Stimulated activated CD4-positive, alpha-beta T cell treated with anti-CD3 and anti-CD28 coated beads, Interleukin-4, amount 100 ng/mL, for 24 hours (primary cell): Measurements from ENCODE around the gene RRAD.
A peak's percentile ranks its signal among the peaks of the same experiment; 100 is the strongest.
"Not testable (repeated sequence)": the region's sequence is repeated elsewhere in the genome, so short reads cannot be mapped to it uniquely, and the experiment has no call there.

Experiments used
- DNase-seq: peaks from one replicate; pipeline ENCODE4 v3.0.0-alpha.2; 2020

The RRAD gene

DNA sequence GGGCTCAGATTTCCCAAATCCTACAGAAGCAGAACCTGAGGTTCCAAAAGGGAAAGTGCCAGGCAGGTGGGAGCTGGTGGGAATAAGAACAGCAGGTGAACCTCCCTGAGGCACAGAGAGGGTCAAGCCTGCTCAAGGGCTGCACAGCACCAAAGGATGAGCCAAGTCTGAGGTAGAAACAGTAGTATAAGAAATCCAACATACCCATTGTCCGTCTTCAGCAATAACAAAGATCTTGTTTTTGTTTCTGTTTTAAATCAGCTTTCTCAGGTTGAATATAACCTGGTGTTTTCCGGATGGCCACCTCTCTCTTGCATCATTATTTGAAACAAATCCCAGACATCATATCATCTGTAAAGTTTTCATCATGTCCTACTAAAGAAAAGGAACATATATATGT, 25.1 kb upstream of the RRAD start:
- no peak for DNase-seq

GRCh38 chr16:66949472-66949871, 24.1 kb upstream of the RRAD start:
- DNase-seq = no peak

GRCh38 chr16:66948837-66949225, 23.5 kb upstream of the RRAD start:
- DNase-seq = no peak

- no peak for DNase-seq
These were observed 22.9 kb upstream of the RRAD start for GRCh38 chr16:66948134-66948836.

DNA sequence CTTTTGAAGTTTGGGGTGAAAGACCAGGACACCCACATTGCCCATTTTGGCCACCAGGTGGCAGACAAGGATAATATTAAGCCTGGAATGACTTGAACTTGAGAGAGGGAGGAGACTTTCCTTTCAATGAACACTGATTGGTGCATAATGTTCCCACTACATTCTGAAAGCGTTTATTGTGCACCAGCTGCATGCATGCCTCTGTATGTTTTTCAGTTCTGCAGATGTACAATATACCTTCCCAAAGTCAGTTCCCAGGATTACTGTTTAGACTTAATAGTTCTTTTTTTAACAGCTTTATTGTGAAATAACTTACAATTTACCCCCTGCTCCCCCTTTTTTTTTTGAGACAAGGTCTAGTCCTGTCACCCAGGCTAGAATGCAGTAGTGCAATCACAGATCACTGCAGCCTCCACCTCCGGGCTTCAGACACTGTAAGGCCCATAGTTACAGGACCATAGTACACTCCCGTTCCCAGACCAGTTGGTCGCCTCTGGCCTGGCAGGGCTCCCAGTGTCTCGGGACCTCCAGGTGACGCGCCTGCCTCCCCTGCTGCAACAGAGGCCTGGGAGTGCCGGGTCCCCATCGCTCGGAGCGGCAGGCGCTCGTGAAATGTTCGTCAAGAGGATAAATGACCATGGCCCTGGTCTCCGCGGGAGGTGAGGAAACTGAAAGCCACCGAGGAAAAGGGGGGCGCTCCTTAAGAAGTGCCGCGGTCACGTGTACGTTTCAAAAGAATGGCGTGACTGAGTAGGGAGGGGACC, 22.1 kb upstream of the RRAD start:
- peak; percentile 89 for DNase-seq

GRCh38 chr16:66946974-66947301, 21.6 kb upstream of the RRAD start:
- no peak for DNase-seq

- DNase-seq = no peak
These were observed 21.2 kb upstream of the RRAD start for GRCh38 chr16:66946541-66946940.

DNA sequence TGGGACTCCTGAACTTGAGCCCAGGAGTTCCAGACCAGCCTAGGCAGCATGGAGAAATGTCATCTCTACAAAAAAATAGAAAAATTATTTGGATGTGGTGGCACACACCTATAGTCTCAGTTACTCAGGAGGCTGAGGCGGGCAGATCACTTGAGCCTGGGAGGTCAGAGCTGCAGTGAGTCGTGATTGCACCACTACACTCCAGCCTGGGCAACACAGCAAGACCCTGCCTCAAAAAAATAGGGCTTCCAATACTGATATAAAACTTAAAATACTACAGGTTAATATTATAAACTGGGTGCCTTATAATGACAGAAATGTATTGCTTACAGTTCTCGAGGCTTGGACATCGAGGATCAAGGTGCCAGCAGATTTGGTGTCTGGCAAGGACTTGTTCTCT, 20.6 kb upstream of the RRAD start:
- DNase-seq = no peak

DNA sequence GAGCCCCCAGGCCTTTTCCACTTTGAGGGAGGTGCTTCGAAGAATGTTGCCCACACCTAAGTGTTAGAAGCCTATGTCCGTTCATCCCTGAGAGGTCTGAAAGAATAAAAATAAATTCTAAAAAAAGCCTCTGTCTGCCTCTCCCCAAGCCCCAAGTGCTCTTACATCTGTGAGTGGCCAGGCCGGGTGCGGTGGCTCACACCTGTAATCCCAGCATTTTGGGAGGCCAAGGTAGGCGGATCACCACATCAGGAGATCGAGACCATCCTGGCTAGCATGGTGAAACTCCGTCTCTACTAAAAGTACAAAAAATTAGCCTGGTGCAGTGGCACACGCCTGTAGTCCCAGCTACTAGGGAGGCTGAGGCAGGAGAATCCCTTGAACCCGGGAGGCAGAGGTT, 19.6 kb upstream of the RRAD start:
- DNase-seq = not testable (repeated sequence)

GRCh38 chr16:66944054-66944441, 18.7 kb upstream of the RRAD start:
- DNase-seq = no peak

DNA sequence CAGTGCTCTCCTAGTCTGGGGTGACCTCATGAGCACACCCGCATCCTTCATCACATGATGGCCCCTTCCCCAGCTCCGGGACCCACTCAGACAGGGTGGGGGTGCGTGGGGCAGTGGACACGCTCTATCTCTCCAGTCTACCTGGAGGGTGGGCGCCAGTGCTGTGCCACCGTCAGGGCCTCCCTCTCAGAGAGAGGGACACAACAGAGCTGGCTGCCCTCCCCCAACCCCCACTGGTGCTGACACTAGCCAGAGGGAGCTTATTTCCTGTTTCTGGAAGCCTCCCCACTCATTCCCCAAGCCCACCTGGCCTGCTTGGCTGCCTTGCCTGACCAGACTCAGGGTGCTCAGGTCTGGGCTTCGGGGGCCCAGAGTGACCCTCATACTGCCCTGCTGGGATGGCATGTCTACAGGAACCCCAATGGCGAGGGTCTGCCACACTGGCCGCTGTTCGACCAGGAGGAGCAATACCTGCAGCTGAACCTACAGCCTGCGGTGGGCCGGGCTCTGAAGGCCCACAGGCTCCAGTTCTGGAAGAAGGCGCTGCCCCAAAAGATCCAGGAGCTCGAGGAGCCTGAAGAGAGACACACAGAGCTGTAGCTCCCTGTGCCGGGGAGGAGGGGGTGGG, 18.2 kb upstream of the RRAD start:
- no peak for DNase-seq

- no peak for DNase-seq
These were observed 17.6 kb upstream of the RRAD start for GRCh38 chr16:66942981-66943380.

DNA sequence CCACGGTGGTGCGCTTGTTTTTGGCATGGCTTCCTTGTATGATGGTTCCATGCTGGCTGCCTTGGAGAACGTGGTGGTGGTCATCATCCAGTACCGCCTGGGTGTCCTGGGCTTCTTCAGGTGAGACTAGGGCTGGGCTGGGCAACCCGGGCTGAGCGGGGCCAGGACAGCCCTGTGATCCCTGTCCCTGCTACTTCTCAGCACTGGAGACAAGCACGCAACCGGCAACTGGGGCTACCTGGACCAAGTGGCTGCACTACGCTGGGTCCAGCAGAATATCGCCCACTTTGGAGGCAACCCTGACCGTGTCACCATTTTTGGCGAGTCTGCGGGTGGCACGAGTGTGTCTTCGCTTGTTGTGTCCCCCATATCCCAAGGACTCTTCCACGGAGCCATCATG, 14.9 kb upstream of the RRAD start:
- DNase-seq = no peak

- no peak for DNase-seq
These were observed 14.0 kb upstream of the RRAD start for GRCh38 chr16:66939366-66939765.

DNA sequence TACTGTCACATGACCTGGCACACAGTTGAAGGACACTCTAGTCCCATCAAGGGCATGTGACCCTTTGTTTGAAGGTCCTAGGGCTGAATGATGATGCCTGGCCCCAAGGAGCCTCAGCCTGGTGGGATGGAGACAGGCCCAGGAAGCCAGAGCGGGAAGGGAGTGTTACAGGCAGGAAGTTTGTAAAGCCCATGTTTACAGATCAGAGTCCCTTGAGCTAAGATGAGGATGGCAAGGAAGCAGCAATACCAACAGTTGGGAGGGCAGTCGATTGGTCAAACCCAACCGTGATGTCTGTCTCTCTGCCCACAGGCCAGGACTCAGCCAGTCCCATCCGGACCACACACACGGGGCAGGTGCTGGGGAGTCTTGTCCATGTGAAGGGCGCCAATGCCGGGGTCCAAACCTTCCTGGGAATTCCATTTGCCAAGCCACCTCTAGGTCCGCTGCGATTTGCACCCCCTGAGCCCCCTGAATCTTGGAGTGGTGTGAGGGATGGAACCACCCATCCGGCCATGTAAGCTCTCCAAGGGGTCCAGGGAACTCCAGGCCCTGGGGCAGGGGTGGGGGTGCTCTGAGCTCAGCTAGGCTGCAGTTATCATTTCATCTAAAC, 12.5 kb upstream of the RRAD start:
- no peak for DNase-seq

DNA sequence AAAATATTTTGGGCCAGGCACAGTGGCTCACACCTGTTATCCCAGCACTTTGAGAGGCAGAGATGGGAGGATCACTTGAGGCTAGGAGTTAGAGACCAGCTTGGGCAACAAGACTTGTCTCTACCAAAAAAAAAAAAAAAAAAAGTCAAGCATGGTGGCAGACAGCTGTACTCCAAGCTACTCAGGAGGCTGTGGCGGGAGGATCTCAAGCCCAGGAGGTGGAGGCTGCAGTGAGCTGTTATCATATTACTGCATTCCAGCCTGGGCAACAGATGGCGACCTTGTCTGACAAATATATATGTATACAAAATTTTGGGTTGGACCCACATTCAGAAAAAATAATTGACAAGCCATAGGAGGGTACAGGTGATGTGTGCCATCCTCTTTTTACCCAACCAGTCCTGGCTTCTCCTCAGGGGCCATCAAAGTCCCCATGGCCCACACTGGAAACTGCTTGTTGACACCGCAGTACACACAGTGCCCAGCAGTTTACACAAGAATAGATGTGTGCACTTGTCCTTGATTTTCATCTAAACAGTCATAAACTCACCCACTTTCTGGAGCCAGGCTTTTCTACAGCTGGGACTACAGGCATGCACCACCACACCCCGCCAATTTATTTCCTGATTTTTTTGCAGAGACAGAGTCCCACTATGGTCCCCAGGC, 11.7 kb upstream of the RRAD start:
- DNase-seq = no peak

DNA sequence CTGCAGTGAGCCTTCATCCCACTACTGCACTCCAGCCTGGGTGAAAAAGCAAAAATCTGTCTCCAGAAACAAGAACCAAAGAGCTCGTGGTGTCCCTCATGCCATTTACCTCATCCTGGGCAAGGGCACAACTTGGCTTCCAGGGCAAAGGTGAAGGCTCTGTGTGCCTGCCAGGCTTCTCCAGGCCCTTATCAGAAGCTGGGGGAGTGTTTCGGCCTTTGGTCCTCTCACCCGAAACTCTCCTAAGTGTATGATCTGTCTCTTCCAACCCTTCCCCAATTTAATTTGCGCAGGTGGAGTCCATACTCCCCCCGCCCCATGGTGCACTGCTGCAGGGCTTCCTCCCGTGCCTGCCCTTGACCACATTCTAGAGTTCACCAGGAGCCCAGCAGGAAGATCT, 11.1 kb upstream of the RRAD start:
- DNase-seq = no peak

GRCh38 chr16:66935314-66936011, 10.1 kb upstream of the RRAD start, which contains the start of gene CES2:
Gene CES2, plus strand, starts transcription at chr16:66935516. Its CDS starts 120 bp downstream, at chr16:66935636.
- no peak for DNase-seq

DNA sequence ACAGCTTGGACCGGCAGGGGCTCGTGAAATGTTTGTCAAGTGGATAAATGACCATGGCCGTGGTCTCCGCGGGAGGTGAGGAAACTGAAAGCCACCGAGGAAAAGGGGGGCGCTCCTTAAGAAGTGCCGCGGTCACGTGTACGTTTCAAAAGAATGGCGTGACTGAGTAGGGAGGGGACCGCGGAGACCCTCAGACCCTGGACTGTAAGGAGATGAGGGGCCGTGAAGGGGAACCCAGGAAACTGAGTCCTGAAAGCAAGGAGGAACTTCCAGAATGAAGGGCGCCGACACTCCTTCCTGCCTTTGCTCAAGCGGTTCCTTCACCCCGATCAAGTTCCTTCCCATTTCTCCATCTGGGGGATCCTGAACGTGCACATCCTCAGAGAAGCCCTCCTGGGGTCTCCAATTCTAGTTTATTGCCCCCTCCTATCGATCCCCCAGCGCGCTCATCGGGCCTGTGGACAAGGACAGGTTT, 9.5 kb upstream of the RRAD start:
- not testable (repeated sequence) for DNase-seq

DNA sequence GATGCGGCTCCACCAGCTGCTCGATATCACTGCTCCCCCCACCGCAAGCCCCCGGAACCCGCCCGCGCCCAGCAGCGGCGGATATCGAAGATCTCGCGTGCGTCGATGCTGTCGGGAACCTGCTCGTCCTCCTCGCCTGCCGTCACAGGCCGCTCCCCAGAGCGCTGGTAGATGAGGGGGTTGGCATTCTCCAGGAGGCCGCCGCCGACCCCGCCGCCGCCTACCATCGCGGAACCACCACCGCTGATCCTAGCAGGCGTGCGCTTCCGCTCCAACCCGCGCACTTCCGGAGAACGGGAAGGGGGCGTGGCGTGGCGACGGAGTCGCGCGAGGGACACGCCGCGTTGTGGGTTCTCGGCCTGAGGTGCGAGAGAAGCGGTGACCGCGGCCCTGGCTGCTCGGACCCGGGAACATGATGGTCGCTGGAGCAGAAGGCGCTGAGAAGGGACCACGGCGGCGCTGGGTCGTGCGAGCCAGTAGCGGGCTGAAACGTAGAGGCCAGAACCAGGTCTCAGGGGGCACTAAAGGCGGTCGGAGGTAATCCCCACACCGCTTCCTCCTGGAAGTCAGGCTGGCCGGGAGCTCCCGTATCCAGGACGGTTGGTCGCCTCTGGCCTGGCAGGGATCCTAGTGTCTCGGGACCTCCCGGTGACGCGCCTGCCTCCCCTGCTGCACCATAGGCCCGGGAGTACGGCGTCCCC, 9.0 kb upstream of the RRAD start, which contains the start of gene CIAO2B:
Gene CIAO2B, minus strand, starts transcription at position 265 of the 701 bp plus-strand sequence. Its CDS starts 38 bp downstream, at position 227.
- DNase-seq = peak; percentile 89

- DNase-seq = peak; percentile 65
These were observed 8.4 kb upstream of the RRAD start for GRCh38 chr16:66933776-66934137.

DNA sequence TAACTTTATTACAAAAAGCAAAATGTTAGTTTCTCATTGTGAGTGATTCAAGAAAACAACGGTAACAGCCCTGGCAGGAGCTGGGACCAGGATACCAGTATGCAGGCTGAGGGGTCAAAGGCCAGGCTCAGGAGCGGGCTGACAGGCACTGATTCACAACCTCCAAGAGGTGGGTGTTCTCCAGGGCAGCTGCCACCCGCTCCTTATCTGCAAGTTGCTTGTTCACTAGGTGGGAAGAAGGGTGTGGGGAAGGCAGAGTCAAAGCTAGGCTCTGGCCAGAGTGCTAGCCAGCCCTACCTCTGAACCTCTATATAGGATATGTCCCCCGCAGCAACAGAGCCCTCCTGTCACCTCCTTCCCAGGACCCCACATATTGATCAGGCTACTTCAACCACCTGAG, 6.7 kb upstream of the RRAD start:
- no peak for DNase-seq
